ENCODE data around the gene NCAPG2.
"Not testable (repeated sequence)": the region's sequence is repeated elsewhere in the genome, so short reads cannot be mapped to it uniquely, and the experiment has no call there.

The NCAPG2 gene

GRCh38 chr7:158642149-158642548 is 62.5 kb downstream of the NCAPG2 start:
- ATAC-seq (ENCODE audit: low read depth), result no peak
- Histone ChIP-seq H3K9me3 (ENCODE audit: severe bottlenecking) (no peaks in the 10 kb centered on the region), H3K36me3 (ENCODE audit: low read depth) (peaks cover 82% of the 10 kb centered on the region), H3K27ac (ENCODE audit: poor library complexity, severe bottlenecking) (no peak overlapping the region), H3K4me1 (ENCODE audit: insufficient read depth, poor library complexity, severe bottlenecking) (no peaks in the 10 kb centered on the region), H3K4me3 (ENCODE audit: severe bottlenecking) (no peak overlapping the region), H3K27me3 (ENCODE audit: insufficient read depth, poor library complexity, severe bottlenecking) (no peaks in the 10 kb centered on the region)
- no peak for DNase-seq (ENCODE audit: low spot score)
- TF ChIP-seq, protein P1, sequence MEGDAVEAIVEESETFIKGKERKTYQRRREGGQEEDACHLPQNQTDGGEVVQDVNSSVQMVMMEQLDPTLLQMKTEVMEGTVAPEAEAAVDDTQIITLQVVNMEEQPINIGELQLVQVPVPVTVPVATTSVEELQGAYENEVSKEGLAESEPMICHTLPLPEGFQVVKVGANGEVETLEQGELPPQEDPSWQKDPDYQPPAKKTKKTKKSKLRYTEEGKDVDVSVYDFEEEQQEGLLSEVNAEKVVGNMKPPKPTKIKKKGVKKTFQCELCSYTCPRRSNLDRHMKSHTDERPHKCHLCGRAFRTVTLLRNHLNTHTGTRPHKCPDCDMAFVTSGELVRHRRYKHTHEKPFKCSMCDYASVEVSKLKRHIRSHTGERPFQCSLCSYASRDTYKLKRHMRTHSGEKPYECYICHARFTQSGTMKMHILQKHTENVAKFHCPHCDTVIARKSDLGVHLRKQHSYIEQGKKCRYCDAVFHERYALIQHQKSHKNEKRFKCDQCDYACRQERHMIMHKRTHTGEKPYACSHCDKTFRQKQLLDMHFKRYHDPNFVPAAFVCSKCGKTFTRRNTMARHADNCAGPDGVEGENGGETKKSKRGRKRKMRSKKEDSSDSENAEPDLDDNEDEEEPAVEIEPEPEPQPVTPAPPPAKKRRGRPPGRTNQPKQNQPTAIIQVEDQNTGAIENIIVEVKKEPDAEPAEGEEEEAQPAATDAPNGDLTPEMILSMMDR (IDR thresholded peaks at IDR 0.05; ENCODE audit: poor library complexity, severe bottlenecking), result no peak

DNA sequence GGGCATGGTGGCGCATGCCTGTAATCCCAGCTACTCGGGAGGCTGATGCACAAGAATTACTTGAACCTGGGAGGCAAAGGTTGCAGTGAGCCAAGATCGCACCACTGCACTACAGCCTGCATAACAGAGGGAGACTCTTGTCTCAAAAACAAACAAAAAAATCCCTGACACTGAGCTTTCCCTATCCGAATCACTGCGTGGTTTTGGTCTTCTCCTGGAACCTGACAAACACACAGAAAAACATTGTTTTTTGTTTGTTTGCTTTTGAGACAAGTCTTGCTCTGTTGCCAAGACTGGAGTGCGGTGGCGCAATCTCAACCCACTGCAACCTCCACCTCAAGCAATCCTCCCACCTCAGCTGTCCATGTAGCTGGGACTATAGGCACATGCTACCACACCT is 66.6 kb downstream of the NCAPG2 start:
- DNase-seq (ENCODE audit: low spot score), result no peak
- no peak for ATAC-seq (ENCODE audit: low read depth)
- no peak overlapping the region for H3K27ac ChIP-seq (ENCODE audit: poor library complexity, severe bottlenecking)
- H3K9me3 ChIP-seq (ENCODE audit: severe bottlenecking), result no peaks in the 10 kb centered on the region
- no peak overlapping the region for H3K4me3 ChIP-seq (ENCODE audit: severe bottlenecking)
- peaks cover 48% of the 10 kb centered on the region for H3K36me3 ChIP-seq (ENCODE audit: low read depth)
- H3K27me3 ChIP-seq (ENCODE audit: insufficient read depth, poor library complexity, severe bottlenecking), result no peaks in the 10 kb centered on the region
- TF ChIP-seq, protein P1 (IDR thresholded peaks at IDR 0.05; ENCODE audit: poor library complexity, severe bottlenecking), result no peak
- H3K4me1 ChIP-seq (ENCODE audit: insufficient read depth, poor library complexity, severe bottlenecking), result no peaks in the 10 kb centered on the region

- DNase-seq (ENCODE audit: low spot score), result no peak
- Histone ChIP-seq H3K4me3 (ENCODE audit: severe bottlenecking) (no peak overlapping the region), H3K27ac (ENCODE audit: poor library complexity, severe bottlenecking) (no peak overlapping the region), H3K27me3 (ENCODE audit: insufficient read depth, poor library complexity, severe bottlenecking) (no peaks in the 10 kb centered on the region), H3K36me3 (ENCODE audit: low read depth) (peaks cover 42% of the 10 kb centered on the region), H3K4me1 (ENCODE audit: insufficient read depth, poor library complexity, severe bottlenecking) (no peaks in the 10 kb centered on the region), H3K9me3 (ENCODE audit: severe bottlenecking) (no peaks in the 10 kb centered on the region)
- TF ChIP-seq, protein P1 (IDR thresholded peaks at IDR 0.05; ENCODE audit: poor library complexity, severe bottlenecking), result no peak
- ATAC-seq (ENCODE audit: low read depth), result no peak
Observed at GRCh38 chr7:158633055-158633956, 71.3 kb downstream of the NCAPG2 start.

DNA sequence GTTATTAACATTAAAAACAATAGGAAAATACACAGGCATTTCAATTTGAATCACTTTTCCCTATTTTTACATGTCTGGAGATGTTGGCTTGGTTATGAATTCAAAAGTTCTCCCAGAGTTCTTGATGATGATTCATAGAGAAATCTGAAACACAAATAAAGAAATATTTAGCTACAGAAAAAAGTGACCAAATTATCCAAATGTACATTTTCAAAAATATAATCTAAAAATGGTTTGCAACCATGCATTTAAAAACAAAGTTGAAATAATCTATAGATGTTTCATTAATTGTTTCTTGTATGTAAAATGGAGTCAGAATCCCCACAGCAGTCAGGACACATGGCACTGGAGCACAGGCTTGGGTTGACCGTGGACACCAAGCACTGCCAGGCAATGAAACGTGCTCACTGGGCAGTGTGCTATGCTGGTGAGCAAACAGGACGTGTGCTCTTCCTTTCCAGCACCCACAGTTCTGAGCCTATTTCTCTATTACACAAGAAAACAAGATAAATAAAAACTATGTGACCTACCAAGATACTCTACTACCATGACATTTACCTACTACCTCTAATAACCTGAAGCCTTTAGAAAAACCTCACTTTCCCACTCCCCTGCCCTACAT is 72.9 kb downstream of the NCAPG2 start:
- Histone ChIP-seq H3K9me3 (ENCODE audit: severe bottlenecking) (no peaks in the 10 kb centered on the region), H3K27ac (ENCODE audit: poor library complexity, severe bottlenecking) (no peak overlapping the region), H3K4me3 (ENCODE audit: severe bottlenecking) (no peak overlapping the region), H3K4me1 (ENCODE audit: insufficient read depth, poor library complexity, severe bottlenecking) (no peaks in the 10 kb centered on the region), H3K27me3 (ENCODE audit: insufficient read depth, poor library complexity, severe bottlenecking) (no peaks in the 10 kb centered on the region), H3K36me3 (ENCODE audit: low read depth) (peaks cover 46% of the 10 kb centered on the region)
- no peak for DNase-seq (ENCODE audit: low spot score)
- TF ChIP-seq, protein P1 (IDR thresholded peaks at IDR 0.05; ENCODE audit: poor library complexity, severe bottlenecking), result no peak
- ATAC-seq (ENCODE audit: low read depth), result no peak

DNA sequence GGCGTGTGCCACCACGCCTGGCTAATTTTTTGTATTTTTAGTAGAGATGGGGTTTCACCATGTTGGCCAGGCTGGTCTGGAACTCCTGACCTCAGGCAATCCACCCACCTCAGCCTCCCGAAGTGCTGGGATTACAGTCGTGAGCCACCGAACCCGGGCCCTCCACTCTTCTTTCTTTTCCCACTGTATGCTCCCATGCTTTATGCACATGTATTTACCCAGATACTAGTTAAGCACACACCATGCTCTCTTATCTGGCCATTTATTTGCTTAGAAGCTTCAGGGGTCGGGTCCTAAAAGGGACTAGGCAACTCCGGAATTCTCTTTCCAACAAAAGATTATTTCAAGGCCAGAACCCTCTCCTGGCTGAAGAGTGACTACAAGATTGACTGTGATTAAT is 78.3 kb downstream of the NCAPG2 start:
- not testable (repeated sequence) for H3K4me3 ChIP-seq (ENCODE audit: severe bottlenecking); H3K4me1 ChIP-seq (ENCODE audit: insufficient read depth, poor library complexity, severe bottlenecking); H3K9me3 ChIP-seq (ENCODE audit: severe bottlenecking); H3K27me3 ChIP-seq (ENCODE audit: insufficient read depth, poor library complexity, severe bottlenecking); DNase-seq (ENCODE audit: low spot score); ATAC-seq (ENCODE audit: low read depth); H3K27ac ChIP-seq (ENCODE audit: poor library complexity, severe bottlenecking)
- peaks cover 30% of the 10 kb centered on the region for H3K36me3 ChIP-seq (ENCODE audit: low read depth)
